Progenitor cell of endocrine pancreas (in vitro differentiated cells): Measurements from ENCODE around the gene NPR1. TPM values are rescaled to one million over a fixed set of nuclear protein-coding genes. Genes with fewer than 3 reads are reported as not detected.
A peak's percentile ranks its signal among the peaks of the same experiment; 100 is the strongest.
"Not testable (repeated sequence)": the region's sequence is repeated elsewhere in the genome, so short reads cannot be mapped to it uniquely, and the experiment has no call there.

Experiments
- DNase-seq: peaks from one replicate; pipeline ENCODE4 v3.0.0; 2021; ENCODE audit warnings: low spot score; ENCODE audit not compliant: unreplicated experiment
- H3K27ac Mint-ChIP-seq: 2 replicates; pipeline ENCODE4 v1.8.0; 2021; ENCODE audit warnings: mild to moderate bottlenecking, moderate library complexity, mixed read lengths
- H3K27me3 Mint-ChIP-seq: 2 replicates; pipeline ENCODE4 v1.8.0; 2021; ENCODE audit warnings: mixed read lengths
- H3K36me3 Mint-ChIP-seq: 2 replicates; pipeline ENCODE4 v1.8.0; 2022; ENCODE audit warnings: mixed read lengths; ENCODE audit not compliant: insufficient read depth
- H3K4me1 Mint-ChIP-seq: 2 replicates; pipeline ENCODE4 v1.8.0; 2021; ENCODE audit warnings: low read depth, mixed read lengths
- H3K4me3 Mint-ChIP-seq: 2 replicates; pipeline ENCODE4 v1.8.0; 2021; ENCODE audit warnings: low read depth, mild to moderate bottlenecking, moderate library complexity, mixed read lengths
- H3K9me3 Mint-ChIP-seq: 2 replicates; pipeline ENCODE4 v1.8.0; 2021; ENCODE audit warnings: low read depth, mixed read lengths
- total RNA-seq: library from RNA; stranded (reverse); gene quantifications from 2 replicates; pipeline ENCODE4 v1.2.1, GENCODE V29; 2021
- TF ChIP-seq, protein P1 (sequence below): fragments of 200-600 bp; sonication (generic); IDR thresholded peaks from one replicate; pipeline ENCODE4 v1.5.0; 2021; ENCODE audit warnings: antibody characterized with exemption, mild to moderate bottlenecking; ENCODE audit not compliant: unreplicated experiment

Gene NPR1
- total RNA-seq, 1 donor from 2014 or later: 0.41 TPM

DNA sequence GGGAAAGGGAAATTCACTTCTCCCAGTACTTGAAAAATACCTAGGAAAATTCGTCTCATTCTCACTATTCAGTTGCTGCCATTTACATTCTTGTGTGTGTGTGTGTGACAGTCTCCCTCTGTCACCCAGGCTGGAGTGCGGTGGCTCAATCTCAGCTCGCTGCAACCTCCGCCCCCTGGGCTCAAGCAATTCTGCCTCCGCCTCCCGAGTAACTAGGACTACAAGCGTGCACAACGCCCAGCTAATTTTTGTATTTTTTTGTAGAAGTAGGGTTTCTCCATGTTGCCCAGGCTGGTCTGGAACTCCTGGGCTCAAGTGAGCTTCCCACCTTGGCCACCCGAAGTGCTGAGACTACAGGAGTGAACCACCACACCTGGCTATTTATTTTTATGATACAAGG lies 18.8 kb upstream of the NPR1 start:
- Mint-ChIP-seq H3K36me3 (peaks cover 19% of the 10 kb centered on the region), H3K27me3 (no peaks in the 10 kb centered on the region), H3K4me3 (peak overlapping the region; percentile 95), H3K27ac (peak overlapping the region; percentile 96), H3K9me3 (no peaks in the 10 kb centered on the region), H3K4me1 (peaks cover 14% of the 10 kb centered on the region)
- TF ChIP-seq, protein P1, sequence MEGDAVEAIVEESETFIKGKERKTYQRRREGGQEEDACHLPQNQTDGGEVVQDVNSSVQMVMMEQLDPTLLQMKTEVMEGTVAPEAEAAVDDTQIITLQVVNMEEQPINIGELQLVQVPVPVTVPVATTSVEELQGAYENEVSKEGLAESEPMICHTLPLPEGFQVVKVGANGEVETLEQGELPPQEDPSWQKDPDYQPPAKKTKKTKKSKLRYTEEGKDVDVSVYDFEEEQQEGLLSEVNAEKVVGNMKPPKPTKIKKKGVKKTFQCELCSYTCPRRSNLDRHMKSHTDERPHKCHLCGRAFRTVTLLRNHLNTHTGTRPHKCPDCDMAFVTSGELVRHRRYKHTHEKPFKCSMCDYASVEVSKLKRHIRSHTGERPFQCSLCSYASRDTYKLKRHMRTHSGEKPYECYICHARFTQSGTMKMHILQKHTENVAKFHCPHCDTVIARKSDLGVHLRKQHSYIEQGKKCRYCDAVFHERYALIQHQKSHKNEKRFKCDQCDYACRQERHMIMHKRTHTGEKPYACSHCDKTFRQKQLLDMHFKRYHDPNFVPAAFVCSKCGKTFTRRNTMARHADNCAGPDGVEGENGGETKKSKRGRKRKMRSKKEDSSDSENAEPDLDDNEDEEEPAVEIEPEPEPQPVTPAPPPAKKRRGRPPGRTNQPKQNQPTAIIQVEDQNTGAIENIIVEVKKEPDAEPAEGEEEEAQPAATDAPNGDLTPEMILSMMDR: no peak
- DNase-seq: no peak

DNA sequence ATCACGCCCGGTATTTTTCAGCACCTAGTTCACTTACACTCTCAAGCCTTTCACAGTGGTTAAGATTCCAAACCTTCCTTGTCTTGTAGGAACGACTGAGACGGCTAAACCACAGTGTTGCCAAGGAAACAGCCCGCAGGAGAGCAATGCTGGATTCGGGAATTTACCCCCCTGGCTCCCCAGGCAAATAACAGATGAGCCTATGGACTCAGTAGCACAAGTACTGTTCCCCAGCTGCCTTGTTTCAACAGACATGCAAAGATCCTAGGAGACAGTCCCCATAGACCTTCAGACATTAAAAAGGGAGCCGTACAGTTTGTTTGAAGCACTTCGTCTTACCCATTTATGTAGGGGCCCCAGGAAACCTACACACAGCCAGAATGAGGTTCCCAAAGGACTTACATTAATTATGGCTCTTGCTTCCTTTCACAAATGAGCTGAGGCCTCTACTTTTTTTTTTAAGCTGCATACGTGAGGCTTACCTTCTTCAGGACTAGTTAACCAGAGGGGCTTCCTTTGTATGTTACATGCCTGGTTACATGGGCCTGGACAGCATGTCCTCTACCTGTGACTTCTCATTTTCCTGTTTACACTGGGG lies 17.3 kb upstream of the NPR1 start:
- H3K36me3 Mint-ChIP-seq: peaks cover 29% of the 10 kb centered on the region
- no peak for DNase-seq
- H3K9me3 Mint-ChIP-seq: no peaks in the 10 kb centered on the region
- TF ChIP-seq, protein P1: no peak
- peaks cover 11% of the 10 kb centered on the region for H3K4me1 Mint-ChIP-seq
- peak overlapping the region; percentile 40 for H3K4me3 Mint-ChIP-seq
- H3K27ac Mint-ChIP-seq: peak overlapping the region; percentile 93
- no peaks in the 10 kb centered on the region for H3K27me3 Mint-ChIP-seq

DNA sequence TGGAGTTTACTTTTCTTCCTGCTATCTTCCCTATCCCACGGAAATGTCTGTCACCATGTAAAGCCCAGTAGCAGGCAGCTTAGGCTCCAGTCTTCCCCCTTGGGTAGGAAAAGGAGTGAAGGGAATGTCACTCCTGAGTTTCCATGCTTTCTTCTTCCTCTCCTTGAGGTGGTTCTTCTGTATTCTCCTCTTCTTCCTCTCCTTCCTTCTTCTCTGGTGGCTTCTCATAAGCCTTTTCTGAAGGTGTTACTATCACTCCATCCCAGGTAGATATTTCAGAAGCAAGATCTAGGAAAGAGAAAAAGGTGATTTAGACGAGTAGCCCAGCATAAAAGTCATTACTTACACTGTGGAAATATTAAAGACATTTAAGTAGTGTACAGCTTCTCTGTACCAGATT lies 16.2 kb upstream of the NPR1 start:
- H3K9me3 Mint-ChIP-seq: no peaks in the 10 kb centered on the region
- no peak for DNase-seq
- TF ChIP-seq, protein P1: no peak
- H3K4me1 Mint-ChIP-seq: peaks cover 11% of the 10 kb centered on the region
- no peak overlapping the region for H3K4me3 Mint-ChIP-seq
- peaks cover 34% of the 10 kb centered on the region for H3K36me3 Mint-ChIP-seq
- H3K27me3 Mint-ChIP-seq: no peaks in the 10 kb centered on the region
- H3K27ac Mint-ChIP-seq: peak overlapping the region; percentile 50

DNA sequence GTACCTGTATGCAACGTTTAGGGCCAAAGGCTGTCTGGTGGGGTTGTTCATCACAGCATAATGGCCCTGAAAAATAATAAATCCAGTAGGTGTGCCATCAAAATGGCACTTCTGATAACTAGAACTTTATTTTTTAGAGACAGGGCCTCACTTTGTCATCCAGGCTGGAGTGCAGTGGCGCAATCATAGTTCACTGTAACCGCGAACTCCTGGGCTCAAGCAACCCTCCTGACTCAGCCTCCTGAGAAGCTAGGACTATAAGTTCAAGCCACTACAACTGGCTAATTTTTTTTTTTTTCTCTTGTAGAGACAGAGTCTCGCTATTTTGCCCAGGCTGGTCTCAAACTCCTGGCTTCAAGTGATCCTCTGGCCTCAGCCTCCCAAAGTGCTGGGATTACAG lies 15.3 kb upstream of the NPR1 start:
- Mint-ChIP-seq H3K4me1 (peaks cover 11% of the 10 kb centered on the region), H3K36me3 (peaks cover 43% of the 10 kb centered on the region), H3K4me3 (no peak overlapping the region), H3K27ac (no peak overlapping the region), H3K9me3 (no peaks in the 10 kb centered on the region), H3K27me3 (no peaks in the 10 kb centered on the region)
- no peak for DNase-seq
- TF ChIP-seq, protein P1: no peak

DNA sequence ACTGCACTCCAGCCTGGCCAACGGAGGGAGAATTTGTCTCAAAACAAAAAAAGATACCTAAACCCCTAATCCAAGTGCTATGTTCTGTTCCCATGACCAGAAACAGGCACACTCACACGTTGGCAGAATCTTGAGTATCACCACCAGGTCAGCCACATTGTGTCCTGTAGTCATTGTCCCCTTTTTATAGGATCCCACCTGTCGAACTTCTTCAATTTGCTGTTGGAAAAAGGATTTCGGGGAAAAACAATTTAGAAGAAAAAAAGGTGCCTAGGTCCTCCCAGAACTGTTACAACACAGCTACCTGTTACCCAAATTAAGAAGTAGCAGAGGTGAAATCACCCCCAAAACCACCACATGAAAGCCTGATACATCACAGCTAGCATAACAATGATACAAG lies 11.0 kb upstream of the NPR1 start:
- peaks cover 14% of the 10 kb centered on the region for H3K4me1 Mint-ChIP-seq
- DNase-seq: no peak
- no peaks in the 10 kb centered on the region for H3K9me3 Mint-ChIP-seq
- peak overlapping the region; percentile 37 for H3K4me3 Mint-ChIP-seq
- H3K27ac Mint-ChIP-seq: no peak overlapping the region
- H3K27me3 Mint-ChIP-seq: no peaks in the 10 kb centered on the region
- TF ChIP-seq, protein P1: no peak
- H3K36me3 Mint-ChIP-seq: peaks cover 40% of the 10 kb centered on the region

DNA sequence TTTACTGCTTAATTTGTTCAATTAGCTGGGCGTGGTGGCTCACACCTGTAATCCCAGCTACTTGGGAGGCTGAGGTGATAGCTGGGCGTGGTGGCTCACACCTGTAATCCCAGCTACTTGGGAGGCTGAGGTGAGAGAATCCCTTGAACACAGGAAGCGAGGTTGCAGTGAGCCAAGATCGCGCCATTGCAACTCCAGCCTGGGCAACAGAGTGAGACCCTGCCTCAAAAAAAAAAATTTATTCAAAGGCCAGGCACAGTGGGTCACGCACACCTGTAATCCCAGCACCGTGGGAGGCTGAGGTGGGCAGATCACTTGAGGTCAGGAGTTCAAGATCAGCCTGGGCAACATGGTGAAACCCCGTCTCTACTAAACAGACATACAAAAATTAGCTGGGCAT lies 9.8 kb upstream of the NPR1 start:
- not testable (repeated sequence) for H3K9me3 Mint-ChIP-seq, DNase-seq, H3K27me3 Mint-ChIP-seq, H3K4me3 Mint-ChIP-seq, H3K27ac Mint-ChIP-seq
- Mint-ChIP-seq H3K4me1 (peaks cover 14% of the 10 kb centered on the region), H3K36me3 (peaks cover 37% of the 10 kb centered on the region)
